Activated CD8-positive, alpha-beta memory T cell treated with anti-CD3 and anti-CD28 coated beads, Interleukin-2, amount 50 U/mL, for 1 hour (primary cell): ENCODE measurements around the gene HGS.

Experiments
- DNase-seq: peaks from one replicate; pipeline ENCODE4 v3.0.0-alpha.2; 2020; ENCODE audit errors: extremely low read depth

Gene HGS

DNA sequence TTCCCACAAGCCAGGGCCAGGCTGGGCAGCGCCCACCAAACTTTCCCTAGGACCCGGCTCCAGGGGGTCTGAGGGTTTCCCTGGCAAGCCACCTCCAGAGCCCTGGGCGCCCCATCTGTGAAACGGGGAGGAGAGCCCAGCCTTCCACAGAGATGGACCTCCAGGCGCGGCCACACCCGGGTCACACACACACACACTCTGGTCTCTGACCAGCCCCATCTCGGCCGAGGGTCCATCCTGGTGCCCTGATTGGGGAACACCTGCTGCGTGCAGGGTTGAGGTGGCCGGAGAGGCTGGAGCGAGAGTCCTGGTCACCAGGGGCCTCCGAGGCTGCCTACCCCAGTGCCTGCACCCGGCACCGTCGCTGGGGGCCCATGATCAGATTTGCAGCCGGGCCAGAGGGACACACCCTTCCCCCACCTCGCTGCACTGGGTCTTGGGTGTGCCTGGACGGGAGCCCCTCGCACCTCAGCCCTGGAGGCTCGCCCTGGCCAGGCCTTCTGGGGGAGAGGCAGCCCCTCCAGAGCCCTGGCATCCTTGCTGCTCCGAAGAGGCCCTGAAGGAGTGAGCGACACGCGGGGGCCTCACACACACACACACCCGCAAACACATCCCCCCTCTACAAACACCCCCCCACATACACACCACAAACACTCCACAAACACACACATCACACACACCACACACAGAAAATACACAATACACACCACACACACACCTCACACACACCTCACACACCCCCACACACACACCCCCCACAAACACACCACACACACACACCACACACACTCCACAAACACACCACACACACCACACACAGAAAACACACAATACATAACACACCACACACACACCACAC is 58.0 kb downstream of the HGS start:
- no peak for DNase-seq
